Thymus (tissue), 11 donors: ENCODE results near the gene MED16. TPM values are rescaled to one million over a fixed set of nuclear protein-coding genes. Genes with fewer than 3 reads are reported as not detected.
"Not testable (repeated sequence)": the region's sequence is repeated elsewhere in the genome, so short reads cannot be mapped to it uniquely, and the experiment has no call there.

ENCODE experiments used
- DNase-seq, 9 donors: peaks; one replicate each; pipeline ENCODE4 v3.0.0-alpha.2; 2013; ENCODE audit warnings: low spot score in 9 of 9, low read depth in 6 of 9, missing footprints in 1 of 9
- H3K27ac ChIP-seq, 2 donors: one replicate each; pipeline ENCODE4 v1.5.1; 2013; ENCODE audit warnings: control low read depth in 1 of 2, low read depth in 1 of 2, low read length in 1 of 2, mild to moderate bottlenecking in 1 of 2, moderate library complexity in 1 of 2
- H3K27me3 ChIP-seq, 2 donors: one replicate each; pipeline ENCODE4 v1.5.1; 2013; ENCODE audit warnings: low read length in 1 of 2; ENCODE audit not compliant: control insufficient read depth in 2 of 2, insufficient read depth in 1 of 2
- H3K36me3 ChIP-seq, 2 donors: one replicate each; pipeline ENCODE4 v1.5.1; 2013; ENCODE audit warnings: low read length in 1 of 2, mild to moderate bottlenecking in 1 of 2, moderate library complexity in 1 of 2; ENCODE audit not compliant: control insufficient read depth in 2 of 2, insufficient read depth in 2 of 2
- H3K4me1 ChIP-seq, 2 donors: one replicate each; pipeline ENCODE4 v1.5.1; 2013; ENCODE audit warnings: low read length in 2 of 2; ENCODE audit not compliant: control insufficient read depth in 2 of 2, insufficient read depth in 2 of 2
- H3K4me3 ChIP-seq, 2 donors: one replicate each; pipeline ENCODE4 v1.5.1; 2013; ENCODE audit warnings: low read length in 2 of 2, control low read depth in 1 of 2, mild to moderate bottlenecking in 1 of 2
- H3K9me3 ChIP-seq, 2 donors: one replicate each; pipeline ENCODE4 v1.5.1; 2013; ENCODE audit warnings: low read length in 1 of 2, mild to moderate bottlenecking in 1 of 2; ENCODE audit not compliant: control insufficient read depth in 2 of 2, insufficient read depth in 1 of 2
- WGBS: extraction: QIAGEN DNeasy Blood & Tissue Kit; methylation state at CpG from one replicate; pipeline ENCODE4 v1.1.7; 2013; 5-methylcytosine and 5-hydroxymethylcytosine counted together
- polyA plus RNA-seq: library from polyadenylated mRNA; stranded (reverse); fragments of 200-250 nt; gene quantifications from one replicate; pipeline ENCODE4 v1.2.3, GENCODE V29; 2013
- total RNA-seq: library from RNA; stranded (reverse); fragments of 120-200 nt; gene quantifications from one replicate; pipeline ENCODE4 v1.2.4, GENCODE V29; 2013
- donor health status: healthy.

MED16 gene
- total and polyA plus RNA-seq, 2 donors, result 8.9 to 64.4 TPM

DNA sequence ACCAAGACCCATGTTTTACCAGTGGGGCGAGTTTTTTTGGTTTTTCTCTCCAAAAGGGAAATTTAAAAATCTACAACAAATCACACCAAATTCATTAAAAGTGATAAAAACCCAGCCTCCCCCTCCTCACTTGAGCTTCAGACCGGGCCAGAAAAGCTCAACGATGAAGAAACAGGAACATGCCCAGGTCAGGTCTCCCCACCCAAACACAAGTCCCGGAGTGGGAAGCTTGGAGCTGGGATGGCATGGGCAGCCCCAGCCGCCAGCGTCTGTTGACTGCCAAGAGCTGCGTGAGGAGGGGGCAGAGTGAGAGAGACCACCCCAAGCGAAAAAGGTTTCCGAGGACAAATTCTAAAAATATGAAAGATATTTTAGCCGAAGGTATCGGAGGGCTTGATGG is 4.0 kb upstream of the MED16 start:
- Histone ChIP-seq H3K9me3 (peaks cover 0 to 3% of the 10 kb centered on the region in 2 donors), H3K4me3 (no peak overlapping the region), H3K27me3 (no peaks in the 10 kb centered on the region), H3K27ac (no peak overlapping the region), H3K4me1 (peaks cover 2 to 28% of the 10 kb centered on the region in 2 donors), H3K36me3 (peaks cover 39 to 41% of the 10 kb centered on the region in 2 donors)
- no peak for DNase-seq
- WGBS, result 92% methylated on average over 11 of the region's 11 CpGs

DNA sequence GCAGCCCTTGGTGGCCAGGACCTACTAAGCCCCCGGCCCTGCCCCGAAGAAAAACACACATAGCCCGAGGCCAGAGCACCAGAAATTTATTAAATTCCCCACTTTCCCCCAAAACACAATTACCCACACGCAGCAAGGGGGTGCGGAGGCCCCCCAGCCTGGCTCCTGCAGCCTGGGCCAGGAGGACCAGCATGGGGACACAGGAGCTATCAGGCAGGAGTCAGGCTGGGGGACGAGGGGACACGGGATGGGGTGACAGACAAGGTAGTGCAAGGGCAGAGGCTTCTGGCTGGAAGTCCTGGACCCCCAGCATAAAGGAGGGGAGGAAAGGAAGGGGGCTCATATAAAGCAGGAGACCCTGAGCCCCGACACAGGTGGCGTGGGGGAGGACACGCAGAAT is 3.4 kb upstream of the MED16 start:
- Histone ChIP-seq H3K4me1 (peaks cover 2 to 30% of the 10 kb centered on the region in 2 donors), H3K27ac (no peak overlapping the region), H3K4me3 (no peak overlapping the region), H3K36me3 (peaks cover 35 to 36% of the 10 kb centered on the region in 2 donors), H3K27me3 (no peaks in the 10 kb centered on the region), H3K9me3 (peaks cover 0 to 6% of the 10 kb centered on the region in 2 donors)
- 99% methylated on average over 10 of the region's 10 CpGs for WGBS
- DNase-seq, result no peak

DNA sequence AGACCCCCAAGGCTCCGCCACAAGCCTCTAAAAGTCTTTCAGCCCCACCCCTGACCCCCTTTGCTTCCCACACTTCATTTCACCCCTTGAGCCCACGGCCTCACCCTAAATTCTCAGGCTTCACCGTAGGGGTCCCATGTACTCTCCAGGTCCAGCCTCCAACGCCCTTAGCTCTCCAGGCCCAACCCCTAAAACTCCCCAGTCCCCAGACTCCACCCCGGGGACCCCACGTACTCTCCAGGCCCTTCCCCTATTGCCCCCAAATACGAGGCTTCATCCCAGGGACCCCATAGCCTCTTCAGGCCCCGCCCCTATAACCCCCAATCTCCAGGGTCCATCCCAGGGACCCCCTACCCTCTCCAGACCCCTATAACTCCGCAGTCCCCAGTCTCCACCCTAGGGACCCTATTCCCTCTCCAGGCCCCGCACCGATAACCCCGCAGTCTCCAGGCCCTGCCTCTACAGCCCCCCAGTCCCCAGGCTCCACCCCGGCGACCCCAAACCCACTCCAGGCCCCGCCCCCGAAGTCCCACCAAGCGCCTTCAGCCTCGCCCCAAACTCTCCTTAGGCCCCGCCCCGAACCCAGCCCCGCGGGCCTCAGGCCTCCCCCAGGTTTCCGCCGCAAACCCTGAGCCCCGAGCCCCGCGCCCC is 619 bp downstream of the MED16 start:
- Histone ChIP-seq H3K27me3 (no peaks in the 10 kb centered on the region), H3K9me3 (peaks cover 0 to 6% of the 10 kb centered on the region in 2 donors), H3K4me3 (peak overlapping the region; percentile 46 to 97), H3K27ac (peak overlapping the region; percentile 28 to 79), H3K4me1 (peaks cover 2 to 13% of the 10 kb centered on the region in 2 donors), H3K36me3 (peaks cover 26 to 28% of the 10 kb centered on the region in 2 donors)
- DNase-seq, result peak in 1 of 9 donors; percentile 18
- 8% methylated on average over 25 of the region's 27 CpGs for WGBS

DNA sequence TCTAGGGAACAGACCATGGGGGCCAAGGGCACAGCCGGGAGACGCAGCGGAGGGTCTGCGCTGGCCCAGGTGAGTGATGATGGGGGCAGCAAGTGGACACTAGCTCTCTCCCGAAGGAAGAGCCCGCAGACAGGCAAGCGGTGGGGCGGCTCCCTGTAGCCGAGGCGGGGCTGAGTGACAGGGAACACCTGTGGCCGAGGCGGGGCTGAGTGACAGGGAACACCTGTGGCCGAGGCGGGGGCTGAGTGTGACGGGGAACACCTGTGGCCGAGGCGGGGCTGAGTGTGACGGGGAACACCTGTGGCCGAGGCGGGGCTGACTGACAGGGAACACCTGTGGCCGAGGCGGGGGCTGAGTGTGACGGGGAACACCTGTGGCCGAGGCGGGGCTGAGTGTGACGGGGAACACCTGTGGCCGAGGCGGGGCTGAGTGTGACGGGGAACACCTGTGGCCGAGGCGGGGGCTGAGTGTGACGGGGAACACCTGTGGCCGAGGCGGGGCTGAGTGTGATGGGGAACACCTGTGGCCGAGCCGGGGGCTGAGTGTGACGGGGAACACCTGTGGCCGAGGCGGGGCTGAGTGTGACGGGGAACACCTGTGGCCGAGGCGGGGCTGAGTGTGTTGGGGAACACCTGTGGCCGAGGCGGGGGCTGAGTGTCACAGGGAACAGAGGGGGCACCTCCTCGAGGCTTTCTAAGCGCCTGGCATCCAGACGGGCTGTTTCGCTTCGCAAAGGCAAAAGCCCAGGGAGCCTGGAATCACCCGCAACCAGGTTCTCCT is 1.4 kb downstream of the MED16 start:
- peaks cover 2 to 13% of the 10 kb centered on the region in 2 donors for H3K4me1 ChIP-seq
- DNase-seq, H3K27me3 ChIP-seq, H3K9me3 ChIP-seq: not testable (repeated sequence)
- peaks cover 23 to 25% of the 10 kb centered on the region in 2 donors for H3K36me3 ChIP-seq
- peak overlapping the region; percentile 46 to 97 for H3K4me3 ChIP-seq
- WGBS, result 89% methylated on average over 45 of the region's 50 CpGs
- H3K27ac ChIP-seq, result peak overlapping the region in 1 of 2 donors; percentile 28

DNA sequence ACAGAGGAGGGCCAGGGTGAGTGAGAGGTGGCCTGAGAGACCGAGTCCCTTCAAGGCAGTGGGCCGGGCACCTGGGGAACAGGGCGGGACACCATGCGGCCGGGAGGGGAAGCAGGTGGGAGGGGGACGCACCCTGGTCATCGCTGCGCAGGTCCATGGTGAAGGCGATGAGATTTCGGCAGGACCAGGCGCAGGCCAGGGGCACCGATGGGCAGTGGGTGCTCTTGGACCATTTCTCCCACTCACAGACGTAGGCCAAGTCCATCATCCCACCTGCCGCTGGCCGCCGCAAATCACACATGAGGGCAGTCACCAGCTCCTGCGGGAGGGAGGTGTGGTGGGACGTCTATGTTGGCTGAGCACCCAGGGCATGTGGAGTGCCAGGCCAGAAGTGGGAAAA is 2.2 kb downstream of the MED16 start:
- Histone ChIP-seq H3K27me3 (no peaks in the 10 kb centered on the region), H3K27ac (no peak overlapping the region), H3K4me3 (no peak overlapping the region), H3K36me3 (peaks cover 24 to 29% of the 10 kb centered on the region in 2 donors), H3K9me3 (peaks cover 0 to 6% of the 10 kb centered on the region in 2 donors), H3K4me1 (peaks cover 2 to 13% of the 10 kb centered on the region in 2 donors)
- no peak for DNase-seq
- WGBS, result 98% methylated on average over 18 of the region's 18 CpGs

DNA sequence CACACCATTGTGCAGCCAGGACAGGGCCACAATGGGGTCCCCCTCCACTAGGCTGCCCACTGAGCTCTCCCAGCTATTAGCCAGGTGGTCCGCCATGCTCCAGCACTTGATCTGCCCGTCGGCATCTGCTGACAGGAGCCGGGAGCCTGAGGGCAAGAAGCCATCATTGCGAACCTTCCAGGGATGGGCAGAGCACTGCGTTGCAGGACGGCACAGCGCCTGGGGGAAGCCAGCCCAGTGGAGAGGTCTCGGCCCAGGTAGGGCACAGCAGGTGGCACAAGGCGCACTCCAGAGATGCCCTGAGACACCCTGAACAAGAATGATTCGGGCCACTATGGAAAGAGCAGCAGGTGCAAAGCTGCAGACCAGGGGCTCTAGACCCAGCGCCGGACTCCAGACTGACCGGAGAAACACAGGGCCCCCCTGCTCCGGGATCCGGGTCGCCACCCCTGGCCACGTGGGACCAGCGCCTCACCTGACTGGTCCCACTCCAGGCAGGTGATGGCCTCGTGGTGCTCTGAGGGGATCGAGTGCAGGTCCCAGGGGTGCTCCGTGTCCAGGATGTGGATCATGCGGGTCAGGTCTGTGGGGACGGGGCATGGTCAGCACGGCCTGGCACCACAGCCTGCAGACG is 3.2 kb downstream of the MED16 start:
- Histone ChIP-seq H3K27ac (no peak overlapping the region), H3K36me3 (peaks cover 30 to 37% of the 10 kb centered on the region in 2 donors), H3K4me1 (peaks cover 2 to 13% of the 10 kb centered on the region in 2 donors), H3K4me3 (no peak overlapping the region), H3K9me3 (peaks cover 0 to 6% of the 10 kb centered on the region in 2 donors), H3K27me3 (no peaks in the 10 kb centered on the region)
- DNase-seq, result no peak
- 98% methylated on average over 26 of the region's 26 CpGs for WGBS

DNA sequence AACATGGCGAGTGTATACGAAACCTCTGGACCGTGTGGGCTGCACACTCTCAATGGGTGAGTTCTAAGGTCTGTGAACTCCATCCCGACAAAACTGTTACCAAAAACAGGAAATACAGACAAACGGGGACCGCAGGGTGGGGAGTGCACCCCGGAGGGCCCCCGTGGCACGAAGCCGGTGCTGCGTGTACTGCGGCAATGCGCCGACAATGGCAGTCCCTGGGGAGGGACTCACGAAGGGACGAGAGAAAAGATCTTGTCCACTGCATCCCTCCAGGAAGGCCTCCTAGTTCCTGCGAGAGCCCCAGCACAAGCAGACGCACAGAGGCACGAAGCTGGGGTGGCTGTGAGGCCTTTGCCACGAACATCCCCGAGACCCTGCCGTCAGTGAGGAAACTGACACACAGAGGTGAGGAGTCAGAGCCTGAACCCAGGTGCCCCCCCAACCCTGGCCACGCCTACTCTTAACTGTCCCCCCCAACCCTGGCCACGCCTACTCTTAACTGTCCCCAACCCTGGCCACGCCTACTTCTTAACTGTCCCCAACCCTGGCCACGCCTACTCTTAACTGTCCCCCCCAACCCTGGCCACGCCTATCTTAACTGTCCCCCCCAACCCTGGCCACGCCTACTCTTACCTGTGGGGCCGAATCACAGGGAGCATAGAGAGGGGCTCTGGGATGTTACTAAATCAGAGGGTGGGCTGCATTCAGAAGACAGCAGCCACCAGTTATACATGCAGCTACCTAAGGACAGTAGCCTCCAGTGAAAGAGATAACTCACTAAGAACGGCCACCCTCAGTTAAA is 4.2 kb downstream of the MED16 start:
- Histone ChIP-seq H3K27me3 (no peaks in the 10 kb centered on the region), H3K27ac (no peak overlapping the region), H3K9me3 (peaks cover 0 to 6% of the 10 kb centered on the region in 2 donors), H3K36me3 (peaks cover 36 to 45% of the 10 kb centered on the region in 2 donors), H3K4me1 (peaks cover 2 to 12% of the 10 kb centered on the region in 2 donors), H3K4me3 (no peak overlapping the region)
- DNase-seq, result no peak
- WGBS, result 98% methylated on average over 30 of the region's 30 CpGs

DNA sequence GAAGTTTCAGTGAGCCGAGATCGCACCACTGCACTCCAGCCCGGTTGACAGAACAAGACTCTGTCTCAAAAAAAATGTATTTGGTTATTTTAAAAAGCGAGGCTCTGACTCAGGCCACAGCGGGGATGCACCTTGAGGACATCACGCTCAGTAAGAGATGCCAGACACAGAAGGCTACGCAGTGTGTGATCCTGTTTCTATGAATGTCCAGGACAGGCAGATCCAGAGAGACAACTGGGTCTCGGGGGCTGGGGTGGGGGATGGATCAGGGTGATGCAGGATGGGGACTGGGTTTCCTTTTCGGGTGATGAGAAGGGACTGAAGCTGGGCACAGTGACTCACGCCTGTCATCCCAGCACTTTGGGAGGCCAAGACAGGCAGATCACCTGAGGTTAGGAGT is 5.4 kb downstream of the MED16 start:
- WGBS, result 98% methylated on average over 10 of the region's 10 CpGs
- Histone ChIP-seq H3K27me3 (no peaks in the 10 kb centered on the region), H3K4me1 (peaks cover 2 to 7% of the 10 kb centered on the region in 2 donors), H3K36me3 (peaks cover 43 to 57% of the 10 kb centered on the region in 2 donors), H3K27ac (no peak overlapping the region), H3K9me3 (peaks cover 0 to 6% of the 10 kb centered on the region in 2 donors), H3K4me3 (no peak overlapping the region)
- DNase-seq, result no peak
